NCI-H526 (cell line): Measurements from ENCODE around the gene CDC73.

Experiments
- DNase-seq, 2 experiments: peaks; one replicate each; lab custom pipeline; 2025; lab: John Stamatoyannopoulos, UW

Gene CDC73

DNA sequence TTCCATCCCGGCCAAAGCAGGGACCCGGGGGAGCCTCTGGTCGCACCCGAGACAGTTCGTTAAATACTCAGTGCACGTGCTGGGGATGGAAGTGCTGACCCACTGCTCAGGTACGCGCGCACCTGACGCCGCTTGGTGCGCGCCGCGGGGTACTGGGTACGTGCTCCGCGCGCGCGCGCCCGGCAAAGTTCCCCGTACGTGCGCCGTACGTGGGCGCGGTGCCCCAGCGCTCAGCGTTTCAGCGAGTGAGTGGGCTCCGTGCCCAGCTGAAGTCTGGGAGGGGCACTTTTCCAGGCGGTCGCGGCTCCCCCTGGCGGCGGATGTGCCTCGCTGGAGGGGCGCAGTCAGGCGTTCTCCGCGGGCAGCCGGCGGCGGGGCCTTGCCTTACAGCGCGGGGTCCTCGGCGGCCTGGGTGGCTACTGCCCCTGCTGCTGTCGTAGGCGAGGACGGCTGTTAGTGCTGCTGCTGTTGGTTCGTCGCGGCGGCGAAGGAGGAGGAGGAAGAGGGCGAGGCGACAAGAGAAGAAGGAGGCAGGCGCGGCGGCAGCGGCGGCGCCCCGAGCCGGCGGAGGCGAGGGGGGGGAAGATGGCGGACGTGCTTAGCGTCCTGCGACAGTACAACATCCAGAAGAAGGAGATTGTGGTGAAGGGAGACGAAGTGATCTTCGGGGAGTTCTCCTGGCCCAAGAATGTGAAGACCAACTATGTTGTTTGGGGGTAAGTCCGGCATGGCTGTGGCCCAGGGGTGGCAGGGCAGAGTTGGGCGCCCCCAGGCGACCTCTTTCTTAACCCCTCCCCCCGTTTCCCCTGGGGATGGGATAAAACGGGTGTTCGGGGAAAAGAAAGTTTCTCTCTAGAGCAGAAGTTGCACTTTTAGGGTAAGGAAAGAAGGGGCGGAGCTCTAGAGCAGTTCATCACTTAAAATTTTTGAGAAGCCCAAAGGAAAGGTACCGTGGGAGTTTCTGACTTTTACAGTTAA, at the start of gene CDC73:
Gene CDC73 (plus strand): TSS at position 416 of the 978 bp plus-strand sequence. CDS start 170 bp downstream, at position 586.
- peak; percentile 82 to 95 for DNase-seq

DNA sequence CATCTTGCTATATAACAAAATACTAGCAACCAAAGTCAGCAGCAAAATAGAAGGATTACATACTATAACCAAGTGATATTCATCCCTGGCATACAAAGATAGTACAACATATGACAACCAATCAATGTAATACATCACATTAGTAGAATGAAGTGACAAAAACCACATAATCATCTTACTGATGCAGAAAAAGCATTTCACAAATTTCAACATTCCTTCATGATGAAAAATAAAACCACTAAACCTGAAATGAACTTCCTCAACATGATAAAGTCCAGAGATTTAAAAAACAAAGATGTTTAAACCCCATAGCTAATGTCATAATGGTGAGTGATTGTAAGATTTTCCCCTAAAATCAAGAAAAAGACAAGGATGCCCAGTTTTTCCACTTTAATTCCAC, 43.8 kb upstream of the CDC73 start:
- DNase-seq, result no peak

DNA sequence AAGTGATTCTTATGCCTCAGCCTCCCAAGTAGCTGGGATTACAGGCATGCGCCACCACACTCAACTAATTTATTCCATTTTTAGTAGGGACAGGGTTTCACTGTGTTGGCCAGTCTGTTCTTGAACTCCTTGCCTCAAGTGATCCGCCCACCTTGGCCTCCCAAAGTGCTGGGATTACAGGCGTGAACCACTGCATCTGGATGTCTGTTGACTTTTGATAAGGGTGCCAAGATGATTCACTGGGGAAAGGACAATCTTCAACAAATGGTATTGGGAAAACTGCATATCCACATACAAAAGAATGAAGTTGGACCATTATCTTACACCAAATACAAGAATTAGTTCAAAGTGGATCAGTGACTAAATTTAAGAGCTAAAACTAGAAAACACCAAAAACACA, 42.6 kb upstream of the CDC73 start:
- no peak for DNase-seq

DNA sequence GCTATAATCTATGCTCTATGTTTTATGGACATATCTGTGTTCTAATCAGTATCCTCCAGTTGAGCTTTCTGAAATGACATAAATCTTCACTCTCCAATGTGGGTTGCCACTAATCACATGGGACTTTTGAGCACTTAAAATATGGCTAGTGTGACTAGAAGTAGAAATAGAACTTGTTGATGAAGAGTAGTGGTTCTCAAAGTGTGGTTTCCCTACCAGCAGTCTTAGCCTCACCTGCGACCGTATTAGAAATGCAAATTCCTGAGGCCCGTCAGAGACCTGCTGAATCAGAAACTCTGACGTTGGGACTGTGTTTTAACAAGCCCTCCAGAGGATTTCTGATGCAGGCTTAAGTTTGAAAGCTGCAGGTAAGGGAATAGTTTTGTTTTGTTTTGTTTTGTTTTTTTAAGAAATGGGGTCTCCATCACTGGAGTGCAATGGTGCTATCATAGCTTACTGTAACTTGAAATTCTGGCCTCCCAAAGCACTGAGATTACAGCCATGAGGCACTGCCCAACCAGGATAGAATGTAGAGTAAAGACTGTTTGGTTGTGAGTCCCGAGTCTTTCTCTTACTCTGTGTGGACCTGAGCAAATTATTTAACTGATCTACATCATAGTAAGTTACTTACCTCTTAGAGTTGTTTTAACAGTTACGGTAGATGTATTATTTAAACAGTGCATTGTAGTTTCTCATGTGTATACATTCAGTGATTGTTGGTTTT, 38.3 kb upstream of the CDC73 start:
- peak in 1 of 2 experiments; percentile 32 for DNase-seq

DNA sequence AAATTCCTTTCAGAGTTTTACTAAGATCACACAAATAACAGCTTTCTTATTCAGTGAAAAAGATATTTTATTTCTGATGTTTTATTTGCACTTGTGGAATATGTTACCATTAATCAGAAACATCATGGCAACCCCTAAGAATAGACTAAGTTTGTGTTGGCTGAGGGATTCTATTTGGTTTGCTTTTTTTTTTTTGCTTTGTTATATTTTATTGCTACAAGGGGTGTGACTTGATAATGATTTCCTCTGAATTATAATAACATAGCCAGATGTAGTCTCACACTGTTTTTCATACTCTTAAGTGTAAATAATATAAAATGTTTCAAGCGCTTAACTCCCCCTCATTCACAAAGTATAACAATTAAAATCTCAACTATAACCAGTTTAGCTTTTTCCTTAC, 36.6 kb upstream of the CDC73 start:
- DNase-seq, result no peak

DNA sequence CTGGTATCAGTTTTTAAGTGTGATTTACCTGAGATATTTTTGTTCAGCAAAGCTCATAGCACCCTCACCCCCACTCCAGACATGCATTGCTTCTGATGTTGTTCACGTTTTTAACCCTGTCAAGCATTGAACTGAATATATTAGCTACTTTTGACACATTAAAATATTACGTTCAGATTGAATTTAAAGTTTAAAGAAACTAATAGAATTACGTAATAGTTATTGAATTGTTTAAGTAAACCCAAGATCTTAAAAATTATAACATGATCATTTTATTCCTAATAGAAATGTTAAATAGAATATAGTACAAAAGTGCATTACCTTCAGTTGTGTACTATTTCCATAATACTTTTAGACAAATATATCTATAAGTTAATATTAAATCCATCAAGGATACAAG, 35.5 kb upstream of the CDC73 start:
- no peak for DNase-seq

DNA sequence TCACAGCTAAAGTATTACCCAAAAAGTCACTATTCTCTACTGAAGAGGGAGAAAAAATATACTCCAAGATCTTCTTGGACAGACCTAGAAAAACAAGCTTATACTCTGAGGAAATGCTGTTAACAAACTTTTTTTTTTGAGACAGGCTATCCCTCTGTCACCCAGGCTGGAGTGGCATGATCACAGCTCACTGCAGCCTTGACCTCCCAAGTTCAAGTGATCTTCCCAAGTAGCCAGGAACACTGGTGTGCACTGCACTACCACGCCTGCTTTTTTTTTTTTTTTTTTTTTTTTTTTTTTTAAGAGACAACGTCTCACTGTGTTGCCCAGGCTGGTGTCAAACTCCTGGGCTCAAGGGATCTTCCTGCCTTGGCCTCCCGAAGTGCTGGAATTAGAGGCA, 33.9 kb upstream of the CDC73 start:
- no peak for DNase-seq

DNA sequence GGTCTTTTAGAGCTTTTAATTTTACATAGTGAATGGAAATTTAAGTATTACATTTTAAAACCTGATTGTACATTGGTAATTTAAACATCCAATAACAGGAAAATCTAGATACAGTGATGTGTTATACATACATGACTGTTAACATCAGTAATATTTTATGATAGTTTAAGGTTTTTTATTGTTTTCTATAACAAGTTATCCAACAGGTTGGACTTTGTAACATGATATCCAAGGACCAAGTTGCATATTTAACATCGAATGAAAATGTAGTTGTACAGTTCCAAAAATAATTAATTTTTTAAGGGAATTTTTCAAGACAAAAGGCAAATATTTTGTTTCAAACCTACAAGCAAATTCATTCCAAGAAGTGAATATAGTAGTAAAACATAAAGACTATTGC, 31.0 kb upstream of the CDC73 start:
- no peak for DNase-seq

DNA sequence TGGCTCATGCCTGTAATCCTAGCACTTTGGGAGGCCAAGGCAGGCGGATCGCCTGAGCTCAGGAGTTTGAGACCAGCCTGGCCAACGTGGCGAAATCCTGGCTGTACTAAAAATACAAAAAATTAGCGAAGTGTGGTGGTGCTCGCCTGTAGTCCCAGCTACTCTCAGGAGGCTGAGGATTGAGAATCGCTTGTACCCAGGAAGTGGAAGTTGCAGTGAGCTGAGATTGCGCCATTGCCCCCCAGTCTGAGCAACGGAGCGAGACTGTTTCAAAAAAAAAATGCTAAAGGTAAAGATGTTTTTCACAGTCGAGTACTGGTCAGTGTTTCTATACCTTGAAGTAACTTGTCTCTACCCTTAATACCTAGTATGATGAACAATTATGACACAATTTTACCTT, 27.7 kb upstream of the CDC73 start:
- DNase-seq, result no peak

DNA sequence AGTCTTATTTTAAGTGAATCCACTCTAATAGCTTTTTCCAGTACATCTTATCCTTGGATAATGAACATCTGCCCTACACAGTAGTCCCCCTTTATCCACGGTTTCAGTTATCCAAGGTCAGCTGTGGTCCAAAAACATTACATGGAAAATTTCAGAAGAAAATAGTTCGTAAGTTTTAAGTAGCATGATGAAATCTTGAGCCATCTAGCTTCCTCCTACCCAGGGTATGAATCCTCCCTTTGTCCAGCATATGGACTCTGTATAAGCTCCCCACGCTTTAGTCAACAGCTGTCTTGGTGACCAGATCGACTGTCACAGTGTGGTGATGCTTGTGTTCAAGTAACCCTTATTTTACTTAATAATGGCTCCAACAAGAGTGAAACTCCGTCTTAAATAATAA, 19.2 kb upstream of the CDC73 start:
- no peak for DNase-seq

DNA sequence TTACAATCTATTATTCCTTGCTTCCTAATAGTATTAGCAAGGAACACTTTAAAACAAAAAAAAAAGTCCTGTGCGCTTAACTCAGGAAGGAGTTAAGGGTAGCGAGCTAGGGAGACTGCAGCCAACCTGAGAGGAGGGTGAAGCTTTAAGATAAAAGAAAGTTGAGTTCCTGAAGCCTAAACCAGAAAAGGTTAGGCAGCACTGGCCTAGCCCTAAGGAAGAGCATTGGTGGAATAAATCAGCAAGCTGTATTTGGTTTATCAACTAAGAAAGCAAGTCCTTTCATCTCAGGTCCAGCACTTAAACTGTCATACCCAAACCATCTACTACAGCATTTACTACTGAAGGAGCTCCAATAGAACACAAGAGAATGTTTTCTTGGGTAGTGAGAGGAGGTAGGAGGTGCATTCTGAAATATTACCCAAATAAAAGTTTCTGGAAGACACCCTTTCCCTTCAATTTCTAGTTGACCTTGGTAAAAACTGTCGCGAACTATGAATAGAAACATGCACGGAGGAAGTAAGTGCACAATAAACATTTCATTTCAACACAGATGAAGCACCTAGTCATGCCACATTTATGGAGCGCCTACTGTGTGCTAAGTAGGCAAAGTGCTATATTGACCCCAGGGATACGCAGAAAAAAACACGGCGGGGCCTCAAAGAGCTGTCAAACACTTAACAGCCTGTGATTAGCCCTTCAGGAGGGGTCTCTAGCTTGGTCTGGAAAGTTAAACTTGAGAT, 17.9 kb upstream of the CDC73 start:
- DNase-seq, result no peak

DNA sequence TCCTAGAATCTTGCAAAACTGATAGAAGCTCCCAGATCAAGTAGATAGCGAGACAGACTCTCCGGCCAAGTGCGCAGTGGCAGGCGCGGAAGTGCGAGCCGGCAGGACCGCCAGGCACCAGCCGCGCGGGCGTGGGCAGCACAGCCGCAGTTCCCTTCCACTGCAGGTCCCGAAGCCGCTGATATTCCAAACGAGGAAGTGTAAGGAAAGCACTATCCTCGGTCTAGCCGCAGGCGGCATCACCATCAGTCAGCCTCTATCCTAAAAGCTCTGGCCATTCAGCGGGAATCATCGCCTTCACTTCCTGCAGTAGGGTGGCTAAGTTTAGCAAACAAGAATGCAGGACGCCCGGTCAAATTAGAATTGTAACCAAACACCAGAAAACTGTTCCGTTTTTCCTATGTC, 17.3 kb upstream of the CDC73 start:
- peak; percentile 36 to 62 for DNase-seq

DNA sequence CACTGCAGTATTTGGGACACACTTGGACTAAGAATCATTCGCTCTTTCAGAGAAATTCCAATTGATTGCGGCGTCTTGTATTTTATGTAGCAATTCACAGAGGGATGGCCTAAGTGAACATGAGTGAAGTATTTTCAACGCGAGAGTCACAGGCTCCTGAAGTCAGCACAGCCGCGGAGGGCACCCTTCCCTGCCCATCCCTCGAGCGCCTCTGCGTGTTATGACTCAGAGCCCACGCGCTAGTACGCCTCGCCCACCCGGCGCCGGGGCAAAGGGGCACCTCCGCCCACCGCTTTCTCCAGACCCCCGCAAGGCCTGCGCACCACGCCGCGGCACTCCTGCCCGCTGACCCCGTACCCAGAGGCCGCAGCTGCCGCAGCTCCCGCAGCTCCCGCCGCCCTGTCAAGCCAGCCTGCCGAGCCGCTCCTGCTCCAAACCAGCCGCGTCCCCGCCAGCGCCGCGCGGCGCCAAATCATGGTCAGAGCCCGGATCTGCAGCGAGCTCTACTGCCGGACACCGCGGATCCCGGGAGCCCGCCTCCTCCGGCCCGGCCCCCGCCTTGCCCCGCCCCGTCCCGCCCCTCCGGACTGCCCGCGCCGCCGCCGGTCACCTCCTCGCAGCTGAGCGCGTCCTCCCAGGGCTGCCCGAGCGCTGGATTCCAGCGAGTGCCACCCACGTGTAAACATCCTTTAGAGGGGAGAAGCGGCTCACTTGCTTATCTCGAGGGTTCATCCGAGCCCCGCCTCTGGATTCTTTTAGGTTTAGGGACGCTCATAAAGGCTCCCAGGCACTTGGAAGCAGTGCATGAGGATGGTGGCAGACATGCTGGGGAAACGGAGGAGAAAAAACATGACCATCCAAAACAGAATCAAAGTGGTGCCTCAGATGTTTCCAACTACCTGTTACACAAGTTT, 16.7 kb upstream of the CDC73 start, which contains the start of gene GLRX2:
Gene GLRX2 (minus strand): TSS at position 508 of the 914 bp plus-strand sequence. CDS start 32 bp downstream, at position 476.
- peak; percentile 44 to 79 for DNase-seq

DNA sequence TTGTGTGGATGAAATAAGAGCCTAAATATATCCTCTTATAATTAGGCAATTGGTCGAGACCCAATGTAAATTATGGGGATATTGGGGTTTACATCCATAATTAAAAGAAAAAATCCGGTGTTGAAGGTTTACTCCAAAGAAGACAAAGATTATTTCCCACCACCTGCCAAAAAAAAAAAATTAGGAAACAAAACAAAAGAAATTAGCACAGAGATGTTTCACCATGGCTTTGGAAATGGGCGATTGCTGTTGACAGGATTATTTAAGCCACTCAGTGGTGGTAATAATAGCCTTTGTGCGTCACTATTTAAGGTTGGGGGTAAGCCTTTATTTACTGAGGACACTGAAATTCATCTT, 16.0 kb upstream of the CDC73 start:
- DNase-seq, result no peak

DNA sequence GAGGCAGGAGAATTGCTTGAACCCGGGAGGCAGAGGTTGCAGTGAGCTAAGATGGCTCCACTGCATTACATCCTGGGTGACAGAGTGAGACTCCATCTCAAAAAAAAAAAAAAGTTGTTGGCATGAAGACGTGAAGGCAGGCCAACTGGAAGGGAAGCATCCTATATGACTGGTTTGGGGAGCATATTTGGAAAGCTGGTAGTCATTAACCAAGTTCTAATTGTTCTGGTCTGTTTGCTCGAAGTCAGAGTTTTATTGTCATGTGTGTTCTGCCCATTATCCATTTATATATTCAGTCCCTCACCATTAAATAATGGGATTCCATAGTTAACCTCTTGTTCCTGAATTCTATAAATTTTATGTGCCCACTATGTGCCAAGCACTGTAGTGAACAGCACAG, 13.4 kb upstream of the CDC73 start:
- no peak for DNase-seq

DNA sequence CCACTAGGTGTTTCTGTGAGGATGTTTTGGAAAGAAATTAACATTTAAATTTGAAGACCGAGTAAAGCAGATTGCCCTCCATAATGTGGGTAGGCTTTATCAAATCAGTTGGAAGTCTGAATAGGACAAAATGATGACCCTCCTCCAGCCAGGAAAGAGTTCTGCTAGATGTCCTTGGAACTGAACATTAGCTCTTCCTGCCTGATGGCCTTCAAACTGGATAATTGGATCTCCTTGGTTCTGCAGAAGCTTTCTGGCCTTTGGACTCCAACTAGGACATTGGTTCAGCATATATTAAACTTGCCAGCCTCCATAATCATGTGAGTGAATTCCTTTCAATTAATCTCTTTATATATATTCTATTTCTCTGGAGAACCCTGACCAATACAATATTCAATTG, 12.2 kb upstream of the CDC73 start:
- no peak for DNase-seq

DNA sequence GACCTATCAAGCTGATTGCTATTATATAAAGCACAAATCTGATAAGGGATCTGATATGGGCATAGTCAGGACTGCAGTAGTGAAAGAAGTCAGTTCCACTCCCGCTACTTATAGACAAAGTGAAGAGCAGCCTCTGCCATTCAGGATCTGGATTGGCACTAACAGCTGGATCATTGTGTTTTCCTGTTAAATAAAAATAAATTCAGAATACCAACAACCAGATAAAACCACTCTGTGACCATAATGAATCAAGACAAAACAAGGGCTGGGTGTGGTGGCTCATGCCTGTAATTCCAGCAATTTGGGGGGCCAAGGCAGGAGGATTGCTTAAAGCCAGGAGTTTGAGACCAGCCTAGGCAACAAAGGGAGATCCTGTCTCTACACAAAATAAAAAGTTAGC, 11.6 kb upstream of the CDC73 start:
- no peak for DNase-seq

DNA sequence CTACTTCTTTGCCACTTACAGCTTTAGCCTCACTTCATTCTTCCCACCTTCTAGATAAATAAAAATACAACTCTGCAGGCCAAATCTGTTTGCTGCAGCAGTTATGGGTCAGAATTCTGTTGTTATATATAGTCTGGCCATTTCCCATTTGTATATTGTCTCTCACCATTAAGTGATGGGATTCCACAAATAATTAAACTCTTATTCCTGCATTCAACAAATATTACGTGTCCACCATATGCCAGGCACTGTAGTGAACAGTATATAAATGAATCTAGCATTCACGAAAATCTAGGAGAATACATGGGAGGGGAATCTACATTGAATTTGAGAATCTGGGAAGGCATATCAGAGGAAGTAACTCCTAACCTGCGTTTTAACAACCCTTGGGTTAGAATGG, 11.0 kb upstream of the CDC73 start:
- DNase-seq, result no peak

DNA sequence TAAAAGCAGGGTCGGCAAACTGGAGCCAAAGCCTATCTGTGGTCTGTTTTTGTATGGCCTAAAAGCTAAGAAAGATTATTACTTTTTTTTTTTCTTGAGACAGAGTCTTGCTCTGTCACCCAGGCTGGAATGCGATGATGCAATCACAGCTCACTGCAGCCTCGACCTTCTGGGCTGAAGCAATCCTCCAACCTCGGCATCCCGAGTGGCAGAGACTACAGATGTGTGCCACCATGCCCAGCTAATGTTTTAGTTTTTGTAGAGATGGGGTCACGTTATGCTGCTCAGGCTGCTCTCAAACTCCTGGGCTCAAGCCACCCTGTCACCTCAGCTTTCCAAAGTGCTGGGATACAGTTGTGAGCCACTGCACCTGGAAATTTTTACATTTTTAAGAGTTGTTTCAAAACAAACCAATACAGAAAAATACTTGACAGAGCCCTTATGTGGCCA, 10.2 kb upstream of the CDC73 start:
- no peak for DNase-seq

DNA sequence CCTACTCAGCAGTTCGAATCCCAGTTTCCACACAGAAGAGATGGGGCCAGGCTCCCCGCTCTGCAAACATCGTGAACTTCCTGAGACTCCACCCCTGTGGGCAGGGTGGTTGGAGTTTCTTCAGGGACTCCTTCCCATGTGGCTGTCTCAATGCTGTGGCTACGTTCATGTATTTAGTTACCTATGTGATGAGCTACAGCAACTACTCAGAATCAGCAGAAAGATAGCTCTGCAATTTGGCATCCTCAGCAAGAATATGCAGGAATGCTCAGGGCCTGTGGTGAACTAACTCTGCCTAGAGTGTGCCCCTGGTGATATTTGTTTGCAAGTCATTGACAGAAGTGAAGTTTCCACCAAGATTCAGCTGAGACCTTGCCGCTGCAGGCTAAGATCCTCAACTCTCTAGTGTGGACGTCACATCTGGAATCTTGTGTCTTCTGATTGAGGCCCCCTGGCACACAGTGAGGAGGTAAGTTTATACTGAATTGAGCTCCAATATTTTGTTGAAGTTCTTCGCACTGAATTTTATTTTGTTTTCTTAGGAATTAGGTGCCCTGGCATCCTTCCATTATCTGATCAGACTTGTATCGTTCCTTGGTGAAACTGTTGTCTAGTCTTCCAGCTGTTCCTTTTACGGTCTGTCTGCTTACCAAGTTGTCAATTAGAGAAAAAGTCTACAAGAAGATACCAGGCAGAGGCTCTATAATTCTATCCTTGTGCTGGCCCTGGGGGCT, 8.4 kb upstream of the CDC73 start:
- no peak for DNase-seq

DNA sequence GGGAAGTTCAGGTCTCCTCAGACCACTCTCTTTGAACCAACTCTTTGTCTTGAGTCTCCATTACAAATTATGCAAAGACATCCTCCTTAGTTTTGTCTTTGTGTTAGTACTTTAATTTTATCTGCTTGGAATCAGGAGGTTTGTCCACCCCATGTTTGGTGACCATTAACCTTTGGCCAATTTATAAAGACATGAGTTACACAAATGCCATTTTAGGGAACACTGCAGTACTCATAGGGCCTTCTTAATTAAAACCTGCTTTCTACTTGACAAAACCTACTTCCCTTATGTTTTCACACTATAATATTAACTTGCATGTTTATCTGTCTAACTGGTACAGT, 7.9 kb upstream of the CDC73 start:
- no peak for DNase-seq
